GM19043 (cell line): ENCODE measurements around the gene GPR160.

Source experiments
- ATAC-seq: cut with Tn5 transposase; IDR thresholded peaks from one replicate; pipeline ENCODE4 v1.9.1; 2021; ENCODE audit warnings: low read depth; ENCODE audit not compliant: unreplicated experiment

GPR160 gene

DNA sequence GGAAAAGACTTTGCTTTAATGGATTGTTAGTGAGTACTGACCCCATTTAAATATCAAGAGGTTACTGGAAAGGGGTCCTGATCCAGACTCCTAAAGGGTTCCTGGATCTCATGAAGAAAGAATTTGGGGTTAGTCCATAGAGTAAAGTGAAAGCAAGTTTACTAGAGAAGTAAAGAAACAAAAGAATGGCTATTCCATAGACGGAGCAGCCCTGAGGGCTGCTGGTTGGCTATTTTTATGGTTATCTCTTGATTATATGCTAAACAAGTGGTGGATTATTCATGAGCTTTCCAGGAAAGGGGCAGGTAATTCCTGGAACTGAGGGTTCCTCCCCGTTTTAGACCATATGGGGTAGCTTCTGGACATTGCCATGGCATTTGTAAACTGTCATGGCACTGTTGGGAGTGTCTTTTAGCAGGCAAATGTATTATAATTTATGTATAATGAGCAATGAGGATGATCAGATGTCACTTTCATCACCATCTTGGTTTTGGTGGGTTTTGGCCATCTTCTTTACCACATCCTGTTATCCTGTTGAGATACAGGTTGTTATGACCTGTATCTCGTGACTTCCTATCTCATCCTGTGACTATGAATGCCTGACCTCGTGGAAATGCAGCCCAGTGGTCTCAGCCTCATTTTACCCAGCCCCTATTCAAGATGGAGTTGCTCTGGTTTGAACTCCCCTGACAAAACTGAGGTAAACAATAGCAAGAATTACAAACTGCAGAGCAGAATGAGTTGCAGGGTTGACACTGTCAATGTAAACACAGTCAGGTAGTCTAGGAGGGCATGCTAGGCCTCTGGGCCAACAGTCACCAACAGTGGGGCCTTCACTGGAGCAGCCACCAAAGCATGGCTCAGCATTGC, 10.3 kb upstream of the GPR160 start:
- no peak for ATAC-seq

DNA sequence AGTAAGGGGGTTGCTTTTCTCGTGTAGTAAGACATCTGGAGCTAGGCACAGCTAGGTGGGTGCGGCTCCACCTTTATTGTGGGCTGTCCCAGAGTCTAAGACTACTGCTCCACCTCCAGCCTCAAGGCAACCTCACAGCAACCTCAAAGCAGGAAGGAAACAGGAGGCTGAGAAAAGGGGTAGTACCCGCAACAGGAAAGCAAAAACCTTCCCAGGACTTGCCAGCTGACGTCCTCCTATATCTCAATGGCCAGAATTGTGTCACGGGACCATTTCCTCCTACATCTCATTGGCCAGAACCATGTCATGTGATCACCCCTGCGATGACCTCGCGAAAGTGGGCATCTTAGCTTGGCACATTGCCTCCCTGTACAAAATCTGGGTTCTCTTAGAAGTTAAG, 4.3 kb upstream of the GPR160 start:
- no peak for ATAC-seq

DNA sequence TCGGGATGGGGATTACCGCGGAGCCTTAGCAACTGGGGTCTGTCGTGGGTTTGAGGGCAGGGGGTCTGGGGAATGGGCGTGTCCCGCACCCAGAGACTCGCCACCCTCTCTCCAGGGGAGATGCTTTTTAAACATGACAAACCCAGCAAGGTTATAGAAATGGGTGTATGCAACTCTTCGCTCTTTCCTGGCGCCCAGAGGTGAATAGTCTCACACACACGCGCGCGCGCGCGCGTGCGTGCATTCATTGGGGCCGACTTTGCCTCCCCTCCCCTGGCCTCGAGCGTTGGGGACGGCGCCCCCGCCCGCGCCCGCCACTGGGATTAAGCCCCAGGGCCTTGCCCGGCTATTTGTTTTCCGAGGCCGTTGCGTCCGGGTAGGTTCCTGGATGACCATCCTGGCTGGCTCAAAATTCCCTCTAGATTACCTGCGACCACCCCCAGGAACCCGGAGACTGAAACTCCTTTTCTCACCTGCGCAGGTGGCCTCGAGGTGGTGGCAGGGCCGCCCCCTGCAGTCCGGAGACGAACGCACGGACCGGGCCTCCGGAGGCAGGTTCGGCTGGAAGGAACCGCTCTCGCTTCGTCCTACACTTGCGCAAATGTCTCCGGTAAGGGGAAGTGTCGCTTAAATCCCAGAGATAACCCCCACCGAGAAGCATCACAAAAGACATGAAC, 777 bp downstream of the GPR160 start:
- peak; percentile 17 for ATAC-seq

DNA sequence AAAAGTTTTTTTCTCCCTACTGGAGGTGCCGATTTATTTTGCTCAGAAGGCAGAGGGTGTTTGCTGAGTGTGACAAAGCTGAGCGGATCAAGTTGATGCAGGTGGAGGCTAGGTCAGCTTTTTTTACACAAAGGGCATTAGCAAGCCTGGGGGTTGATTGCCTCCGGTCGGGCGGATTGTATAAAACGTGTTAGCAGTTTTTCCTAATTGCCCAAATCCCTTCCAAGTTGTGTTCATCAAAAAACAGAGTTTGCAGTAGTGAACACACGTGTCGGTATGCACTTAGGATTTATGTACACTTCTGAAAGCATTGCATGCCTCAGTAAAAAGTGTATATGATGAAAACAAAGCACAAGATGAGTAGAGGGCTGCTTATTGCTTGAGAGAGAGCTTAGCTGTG, 2.6 kb downstream of the GPR160 start:
- no peak for ATAC-seq

DNA sequence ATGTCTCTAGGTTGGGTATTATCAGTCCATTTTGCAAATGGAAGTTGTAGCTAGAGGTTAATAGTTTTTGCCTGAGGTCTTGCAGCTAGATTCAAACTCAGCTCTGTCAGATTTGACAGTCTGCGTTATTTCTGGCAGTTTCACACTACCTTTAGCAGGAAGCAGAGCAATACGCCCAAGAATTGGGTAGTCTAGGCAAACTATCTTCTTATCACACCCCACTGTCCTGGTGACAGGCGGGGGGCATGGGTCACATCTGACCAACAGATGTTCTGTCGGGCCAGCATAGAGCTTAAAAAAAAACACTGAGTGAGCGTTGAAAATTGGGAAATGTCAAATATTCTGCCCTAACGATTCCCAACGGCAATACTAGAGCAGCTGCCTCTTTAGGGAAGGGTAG, 5.7 kb downstream of the GPR160 start:
- ATAC-seq = no peak

DNA sequence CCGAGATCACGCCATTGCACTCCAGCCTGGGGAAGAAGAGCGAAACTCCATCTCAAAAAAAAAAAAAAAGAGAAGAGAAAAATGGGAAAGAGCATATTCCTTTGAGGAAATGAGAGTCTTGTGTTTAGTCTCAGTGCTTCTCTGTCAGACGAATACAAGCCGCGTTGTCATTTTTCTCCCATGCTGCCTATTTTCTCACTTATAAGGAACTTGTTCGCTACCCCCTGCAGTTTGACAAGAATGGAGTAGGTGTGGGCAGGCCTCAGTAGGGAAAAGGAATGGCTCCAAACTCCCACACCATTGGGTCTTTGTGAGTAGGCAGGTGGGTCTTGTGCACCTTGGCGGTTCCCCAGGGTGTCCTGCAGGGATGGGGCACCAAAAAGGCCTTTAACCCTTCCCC, 6.5 kb downstream of the GPR160 start:
- ATAC-seq = no peak

DNA sequence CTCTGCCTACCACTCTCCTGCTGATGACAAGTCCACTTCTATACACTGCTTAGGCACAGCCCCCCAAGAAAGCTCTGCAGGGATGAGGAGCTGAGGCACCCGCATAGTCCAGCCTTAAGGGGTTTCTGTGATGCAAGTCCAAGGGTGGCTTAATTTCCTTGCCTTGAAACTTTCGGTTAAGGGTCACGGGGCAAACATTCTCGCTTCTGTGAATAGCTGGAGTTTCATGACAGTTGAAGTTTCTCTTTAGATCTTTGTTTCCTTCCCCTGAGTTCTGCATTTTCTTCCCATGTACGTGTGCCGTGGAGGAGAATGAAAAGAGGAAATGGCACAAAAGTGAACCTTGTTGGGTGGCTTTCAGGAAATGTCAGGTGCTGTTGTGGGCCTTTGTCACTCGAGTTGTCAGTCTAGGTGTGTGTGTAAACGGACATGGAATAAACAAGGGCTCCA, 7.0 kb downstream of the GPR160 start:
- peak; percentile 80 for ATAC-seq

DNA sequence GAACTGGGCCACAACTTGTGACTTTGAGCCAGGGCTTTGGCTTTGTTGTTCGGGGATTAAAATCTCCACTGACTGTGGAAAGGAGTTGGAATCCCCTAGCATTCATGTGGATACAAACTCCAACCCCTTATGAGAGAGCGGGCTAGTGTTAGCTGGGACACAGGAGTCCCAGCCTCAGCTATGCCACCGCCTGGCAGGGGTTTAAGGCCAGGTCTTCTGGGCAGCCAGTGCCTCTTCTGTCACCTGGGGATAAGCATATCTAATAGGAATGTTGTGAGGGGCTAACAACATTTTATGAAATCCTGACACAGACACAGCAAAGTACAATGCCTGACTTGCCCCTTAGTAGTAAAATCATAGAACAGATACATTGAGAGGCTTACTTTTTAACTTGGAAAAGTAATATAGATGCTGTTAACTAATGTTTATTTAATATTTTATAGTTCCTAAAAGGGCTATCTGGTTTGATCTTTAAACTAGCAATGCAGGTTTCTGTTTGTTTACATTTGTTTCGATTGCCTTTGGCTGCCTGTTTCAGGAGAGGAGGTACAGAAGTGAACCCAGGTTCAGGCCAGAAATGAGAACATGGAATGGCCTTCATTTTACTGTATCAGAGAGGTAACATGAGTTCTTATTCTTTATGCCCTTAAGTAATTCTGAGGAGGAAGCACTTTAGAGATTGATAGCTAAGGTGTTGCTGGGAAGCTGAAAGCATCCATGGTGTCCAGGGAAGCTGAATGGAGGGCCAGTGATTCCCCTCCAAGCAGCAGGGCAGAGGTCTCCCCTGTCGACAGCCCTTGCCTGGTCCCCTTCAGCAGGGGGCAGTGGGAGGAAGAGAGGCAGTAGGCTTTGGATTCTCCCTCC, 8.7 kb downstream of the GPR160 start:
- no peak for ATAC-seq

DNA sequence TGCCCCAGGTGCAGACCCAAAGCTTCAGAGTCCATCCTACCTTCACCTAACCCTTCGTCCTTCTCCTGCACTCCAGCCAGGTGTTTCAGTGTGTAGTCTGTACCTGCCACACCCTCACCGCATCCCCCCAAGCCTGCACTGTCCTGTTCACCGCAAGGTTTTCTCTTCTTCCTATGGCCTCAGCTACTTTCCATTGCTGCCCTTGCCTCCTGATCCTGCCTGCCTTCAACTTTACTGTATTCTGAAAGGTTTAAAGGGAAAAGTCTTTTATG, 9.3 kb downstream of the GPR160 start:
- no peak for ATAC-seq

DNA sequence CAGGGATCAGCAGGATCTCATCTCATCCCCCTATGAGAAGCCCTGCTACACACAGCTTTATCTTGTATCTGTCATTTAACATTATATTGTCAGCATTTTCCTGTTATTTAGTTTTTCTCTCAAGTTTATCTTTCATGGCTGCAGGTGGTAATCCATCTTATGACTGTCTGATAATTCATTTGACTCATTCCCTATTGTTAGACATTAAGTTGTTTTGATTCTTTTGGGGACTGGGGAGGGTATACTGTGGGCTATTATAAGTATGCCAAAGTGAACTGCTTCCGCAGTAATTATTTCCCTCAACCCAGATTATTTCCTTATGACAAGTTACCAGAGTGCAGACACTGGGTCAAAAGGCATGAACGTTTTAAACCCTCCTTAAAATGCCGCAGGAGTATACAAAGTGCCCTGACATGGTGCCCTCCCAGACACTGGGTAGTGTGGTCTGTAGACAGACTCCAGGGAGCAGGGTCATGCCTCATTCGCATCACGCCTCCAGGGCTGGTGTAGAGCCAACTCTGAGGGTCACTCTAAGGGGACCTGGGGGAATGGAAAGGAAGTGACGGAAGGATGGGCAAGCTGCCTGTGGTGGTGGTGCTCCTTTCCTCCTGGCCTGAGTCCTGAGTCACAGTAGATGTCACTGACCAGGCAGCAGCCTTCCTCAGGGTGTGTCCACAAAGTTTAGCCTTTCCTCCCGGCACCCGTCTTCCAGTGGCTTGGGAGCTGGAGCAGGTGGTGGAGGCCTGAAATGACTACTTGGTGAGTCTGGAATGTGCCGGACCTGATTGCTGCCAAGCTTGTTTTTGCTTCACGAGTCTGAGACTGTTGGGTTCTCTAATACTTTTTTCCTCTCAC, 11.6 kb downstream of the GPR160 start:
- ATAC-seq = no peak

DNA sequence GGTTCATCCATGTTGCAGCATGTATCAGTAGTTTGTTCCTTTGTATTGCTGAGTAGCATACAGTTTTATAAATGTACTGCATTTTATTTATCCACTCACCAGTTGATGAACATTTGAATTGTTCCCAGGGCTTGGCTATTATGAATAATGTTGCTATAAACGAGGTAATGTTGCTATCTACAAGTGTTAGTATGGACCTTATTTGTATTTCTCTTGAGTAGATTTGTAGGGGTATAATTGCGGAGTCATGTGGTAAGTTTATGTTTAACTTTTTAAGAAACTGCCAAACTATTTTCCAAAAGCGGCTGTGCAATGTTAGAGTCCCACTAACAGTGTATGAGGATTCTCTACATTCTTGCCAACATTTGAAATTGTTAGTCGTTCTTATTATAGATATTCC, 13.0 kb downstream of the GPR160 start:
- no peak for ATAC-seq

DNA sequence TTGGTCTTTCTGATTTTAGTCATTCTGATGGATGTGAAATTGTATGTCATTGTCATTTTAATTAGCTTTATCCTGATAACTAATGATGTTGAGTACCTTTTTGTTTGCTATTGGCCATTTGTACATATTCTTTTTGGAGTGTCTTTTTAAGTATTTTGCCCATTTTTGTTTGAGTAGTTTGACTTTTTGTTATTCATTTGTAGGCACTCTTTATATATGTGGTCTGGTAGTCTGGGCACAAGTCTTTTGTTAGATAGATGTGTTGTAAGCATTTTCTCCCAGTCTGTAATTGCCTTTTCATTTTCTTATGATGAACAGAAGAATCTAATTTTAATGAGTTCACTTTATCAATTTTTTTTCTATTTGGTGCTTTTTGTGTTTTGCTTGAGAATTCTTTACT, 14.6 kb downstream of the GPR160 start:
- ATAC-seq = no peak

DNA sequence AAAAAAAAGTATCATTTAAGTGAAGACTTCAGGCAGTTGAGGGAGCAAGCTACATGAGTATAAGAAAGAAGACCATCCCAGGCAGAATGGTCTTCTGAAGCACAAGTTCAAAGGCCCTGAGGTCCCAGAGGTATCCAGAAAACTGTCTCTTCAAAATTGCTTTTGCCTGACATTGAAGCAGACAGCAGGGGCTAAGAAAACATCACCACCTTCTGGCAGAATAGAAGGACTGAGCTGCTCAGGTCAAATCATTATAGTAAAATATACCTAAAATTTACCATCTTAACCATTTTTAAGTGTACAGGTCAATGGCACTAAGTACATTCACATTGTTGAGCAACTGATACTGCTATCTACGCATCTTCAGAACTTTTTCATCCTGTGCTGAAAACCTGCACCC, 16.4 kb downstream of the GPR160 start:
- no peak for ATAC-seq

DNA sequence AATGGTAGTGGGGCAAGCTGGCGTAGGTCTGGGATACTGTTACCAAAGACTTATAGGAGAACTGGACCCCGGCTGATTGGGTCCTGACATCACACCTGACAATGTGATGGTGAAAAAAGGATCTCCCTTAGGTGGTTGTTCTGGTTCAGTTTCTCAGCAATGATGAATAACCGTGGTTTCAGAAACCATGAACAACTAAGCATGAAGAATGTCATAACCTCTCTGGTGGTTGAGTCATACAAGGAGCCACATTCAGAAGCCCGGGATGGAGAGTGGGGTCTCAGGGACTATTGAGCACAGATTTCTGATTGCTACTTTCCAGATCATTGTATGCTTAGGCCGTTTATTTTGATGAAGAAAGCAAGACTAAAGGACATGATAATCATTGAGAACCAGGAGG, 17.4 kb downstream of the GPR160 start:
- peak; percentile 63 for ATAC-seq

DNA sequence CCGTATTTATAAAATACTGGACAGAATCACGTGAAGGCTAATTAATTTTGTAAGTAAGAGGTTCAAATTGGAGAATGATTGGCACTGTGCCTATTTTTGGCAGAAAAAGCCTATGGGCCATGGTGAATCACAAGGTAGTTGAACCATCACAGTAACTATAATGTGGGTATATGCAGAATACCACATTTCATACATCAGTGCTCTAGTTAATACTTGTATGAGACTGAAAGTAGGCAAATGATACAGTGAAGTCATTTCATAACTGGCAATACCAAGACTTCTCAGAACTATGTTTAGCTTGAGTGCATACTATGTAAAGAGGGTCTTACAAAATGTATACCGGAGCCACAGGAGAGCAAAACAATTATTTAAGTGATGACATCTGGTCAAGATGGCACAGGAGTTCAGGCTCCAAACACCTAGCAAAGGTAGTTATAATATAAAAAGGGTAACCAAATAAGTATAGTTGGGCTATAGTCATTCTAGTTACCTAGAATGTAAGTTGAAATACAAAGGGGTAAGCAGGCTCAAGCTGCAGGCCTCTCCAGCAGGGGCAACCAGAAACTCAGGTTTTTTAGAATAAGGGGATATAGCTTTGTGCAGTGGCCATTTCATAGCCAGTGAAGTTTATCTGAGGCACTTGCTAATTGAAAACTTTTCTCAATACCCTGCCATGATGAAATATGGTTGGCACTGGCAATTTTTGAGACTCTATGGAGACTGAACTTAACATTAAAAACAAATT, 19.1 kb downstream of the GPR160 start:
- peak; percentile 86 for ATAC-seq

DNA sequence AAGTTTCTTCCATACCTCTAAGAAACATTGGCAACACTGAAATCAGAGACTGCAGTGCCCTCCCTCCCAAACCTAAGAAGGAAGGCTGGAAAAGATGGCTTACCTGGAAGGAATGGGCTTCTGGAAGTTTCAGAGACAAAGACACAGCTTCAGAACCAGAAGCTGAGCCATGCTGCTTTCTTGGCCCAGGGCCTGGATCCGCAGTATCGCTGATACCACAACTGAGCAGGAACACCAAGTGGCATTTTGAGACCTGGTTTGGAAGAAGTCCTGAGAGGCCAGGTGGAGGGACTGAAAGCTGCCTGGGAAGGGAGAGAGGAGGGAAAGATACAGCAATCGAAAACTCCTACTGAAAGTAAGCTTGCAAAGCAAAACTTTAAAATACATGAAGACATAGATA, 19.8 kb downstream of the GPR160 start:
- ATAC-seq = no peak

DNA sequence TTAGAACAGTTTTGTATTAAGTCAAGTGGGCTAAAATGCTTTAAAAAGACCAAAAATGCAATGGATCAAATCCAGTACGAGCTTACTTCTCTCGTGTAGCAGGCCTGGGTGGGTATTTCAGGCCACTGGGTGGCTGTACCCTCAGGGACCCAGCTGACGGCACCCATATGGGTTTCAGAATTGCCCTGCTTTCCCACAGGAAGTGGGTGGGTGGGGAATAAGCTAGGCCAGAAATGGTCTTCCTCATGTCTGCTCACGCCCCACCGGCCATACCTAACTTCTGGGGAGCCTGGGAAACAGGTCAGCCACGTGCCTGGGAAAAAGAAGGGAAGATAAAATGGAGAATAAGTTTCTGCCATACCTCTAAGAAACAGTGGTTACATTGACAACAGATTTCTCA, 20.3 kb downstream of the GPR160 start:
- ATAC-seq = no peak

DNA sequence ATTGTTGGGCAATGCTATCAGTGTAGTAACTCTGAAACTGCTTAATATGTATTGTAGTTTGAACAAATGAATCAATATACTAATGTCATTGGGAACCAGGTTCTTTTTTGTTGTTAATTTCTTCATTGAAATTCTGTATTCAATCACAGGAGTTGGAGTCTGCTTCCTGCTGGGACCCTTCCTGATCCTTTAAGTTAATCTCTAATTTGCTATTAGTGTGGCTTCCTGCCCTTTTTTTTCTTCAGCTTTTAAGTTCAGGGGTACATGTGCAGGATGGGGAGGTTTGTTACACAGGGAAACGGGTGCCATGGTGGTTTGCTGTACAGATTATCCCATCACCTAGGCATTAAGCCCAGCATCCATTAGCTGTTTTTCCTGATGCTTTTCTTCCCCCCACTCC, 21.7 kb downstream of the GPR160 start:
- no peak for ATAC-seq

DNA sequence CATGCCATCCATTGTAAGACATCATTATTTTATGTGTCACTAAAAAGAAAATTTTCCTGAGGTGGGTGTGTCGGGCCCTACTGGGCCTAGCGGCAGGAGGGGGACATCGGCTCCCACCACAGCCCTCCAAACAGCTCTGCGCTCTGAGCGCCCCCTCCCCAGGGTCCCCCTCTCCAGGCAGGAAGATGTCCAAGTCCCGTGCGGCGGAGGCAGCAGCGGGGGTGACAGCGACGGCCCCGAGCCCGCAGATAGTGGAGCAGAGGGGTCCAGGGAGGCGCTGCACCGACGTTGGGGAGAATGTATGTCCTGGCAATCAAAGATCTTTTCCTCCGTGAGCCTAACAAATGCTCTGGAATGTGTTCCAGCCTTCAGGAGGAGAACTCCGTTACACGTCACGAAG, 24.3 kb downstream of the GPR160 start:
- no peak for ATAC-seq

DNA sequence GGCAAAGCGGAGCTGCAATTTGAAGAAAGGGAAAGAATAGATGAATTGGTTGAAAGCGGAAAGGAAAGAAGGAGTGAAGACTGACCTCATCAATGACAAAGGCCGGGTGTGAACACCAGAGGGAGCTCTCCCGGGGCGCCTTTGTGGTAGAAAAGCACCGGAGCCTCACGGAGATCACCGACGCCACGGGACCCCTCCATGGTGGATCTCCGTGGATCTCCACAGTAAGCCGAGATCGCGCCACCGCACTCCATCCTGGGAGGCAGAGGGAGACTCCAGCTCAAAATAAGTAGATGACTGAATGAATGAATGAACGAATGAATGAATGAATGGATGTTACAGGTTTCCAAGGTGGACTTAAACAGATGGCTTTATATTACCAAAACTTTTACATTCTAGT, 25.0 kb downstream of the GPR160 start:
- ATAC-seq = no peak
